HFF-Myc (cell line): ENCODE data around the gene REX1BD.
A peak's percentile ranks its signal among the peaks of the same experiment; 100 is the strongest.

Source experiments
- DNase-seq: peaks from one replicate; pipeline ENCODE4 v3.0.0-alpha.2; 2011; ENCODE audit warnings: low read depth; ENCODE audit errors: extremely low read depth
- H3K4me3 ChIP-seq: replicated peaks from 2 replicates; pipeline ENCODE4 v1.5.1; 2011; ENCODE audit warnings: low read depth, mild to moderate bottlenecking, control low read depth, low read length
- CTCF ChIP-seq: IDR thresholded peaks from 2 replicates; pipeline ENCODE4 v1.5.1; 2012; ENCODE audit warnings: mild to moderate bottlenecking, low read depth, low read length, control low read depth; ENCODE audit errors: missing control alignments

REX1BD gene

GRCh38 chr19:18612772-18613588 is 24.4 kb downstream of the REX1BD start, which contains the start of gene TMEM59L:
Gene TMEM59L, plus strand, starts transcription at chr19:18612870. Its CDS starts 89 bp downstream, at chr19:18612959.
- no peak for TF ChIP-seq CTCF
- DNase-seq, result no peak
- H3K4me3 ChIP-seq, result peak within 1 kb of the TSS; percentile 11

GRCh38 chr19:18613589-18614234 is 25.1 kb downstream of the REX1BD start:
- DNase-seq, result no peak
- no peak overlapping the region for H3K4me3 ChIP-seq
- TF ChIP-seq CTCF, result no peak

DNA sequence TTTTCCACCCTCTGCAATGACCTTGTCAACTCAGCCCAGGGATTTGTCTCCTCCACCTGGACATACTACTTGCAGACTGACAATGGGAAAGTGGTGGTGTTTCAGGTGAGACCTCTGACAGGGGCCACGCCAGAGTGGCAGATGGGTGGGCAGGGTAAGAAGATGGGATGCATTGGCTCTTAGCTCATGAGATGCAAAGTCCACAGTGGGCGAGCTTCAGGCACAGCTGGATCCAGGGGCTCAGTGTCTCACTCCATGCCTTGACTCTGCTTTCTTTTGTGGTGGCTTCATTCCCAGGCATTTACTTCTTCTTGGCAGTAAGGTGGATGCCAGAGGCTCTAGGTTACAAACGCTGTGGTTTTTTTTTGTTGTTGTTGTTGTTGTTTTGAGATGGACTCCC is 27.4 kb downstream of the REX1BD start:
- no peak overlapping the region for H3K4me3 ChIP-seq
- no peak for DNase-seq
- TF ChIP-seq CTCF, result no peak

DNA sequence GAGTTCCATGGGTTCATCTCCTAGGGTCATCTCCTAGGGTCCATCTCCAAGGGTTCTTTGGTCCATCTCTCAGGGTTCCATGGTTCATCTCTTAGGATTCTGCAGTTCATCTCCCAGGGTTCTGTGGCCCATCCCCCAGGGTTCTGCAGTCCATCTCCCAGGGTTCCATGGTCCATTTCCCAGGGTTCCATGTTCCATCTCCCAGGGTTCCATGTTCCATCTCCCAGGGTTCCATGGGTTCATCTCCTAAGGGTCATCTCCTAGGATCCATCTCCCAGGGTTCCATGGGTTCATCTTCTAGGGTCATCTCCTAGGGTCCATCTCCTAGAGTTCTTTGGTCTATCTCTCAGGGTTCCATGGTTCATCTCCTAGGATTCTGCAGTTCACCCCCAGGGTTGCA is 29.0 kb downstream of the REX1BD start:
- no peak for DNase-seq
- TF ChIP-seq CTCF, result no peak
- H3K4me3 ChIP-seq, result no peak overlapping the region

- no peak overlapping the region for H3K4me3 ChIP-seq
- no peak for DNase-seq
- no peak for TF ChIP-seq CTCF
Measured at GRCh38 chr19:18618236-18618635, 29.6 kb downstream of the REX1BD start.

- H3K4me3 ChIP-seq, result no peak overlapping the region
- TF ChIP-seq CTCF, result no peak
- no peak for DNase-seq
Measured at GRCh38 chr19:18620311-18620710, 31.7 kb downstream of the REX1BD start.
